ENCODE results near the gene MYADM.
"Not testable (repeated sequence)": the region's sequence is repeated elsewhere in the genome, so short reads cannot be mapped to it uniquely, and the experiment has no call there.

MYADM gene

DNA sequence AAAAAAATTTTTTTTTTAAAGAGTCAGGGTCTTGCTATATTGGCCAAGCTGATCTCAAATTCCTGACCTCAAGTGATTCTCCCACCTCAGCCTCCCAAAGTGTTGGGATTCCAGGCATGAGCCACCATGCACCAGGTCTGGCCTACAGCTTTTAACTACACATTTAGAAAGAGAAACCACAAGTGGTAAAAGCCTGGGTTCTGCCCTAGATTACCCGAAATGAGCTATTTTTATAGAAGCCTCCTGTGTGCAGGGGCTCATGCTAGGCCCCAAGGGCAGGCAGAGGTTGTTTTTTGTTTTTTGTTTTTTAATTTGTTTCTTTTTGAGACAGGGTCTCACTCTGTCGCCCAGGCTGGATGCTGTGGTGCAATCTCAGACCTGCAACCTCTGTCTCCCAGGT is 14.0 kb upstream of the MYADM start:
- no peak for DNase-seq
- TF ChIP-seq GATA1 (IDR thresholded peaks at IDR 0.05; ENCODE audit: low read depth, low read length): no peak
- TF ChIP-seq POLR2A (IDR thresholded peaks at IDR 0.05; ENCODE audit: low read length): no peak

DNA sequence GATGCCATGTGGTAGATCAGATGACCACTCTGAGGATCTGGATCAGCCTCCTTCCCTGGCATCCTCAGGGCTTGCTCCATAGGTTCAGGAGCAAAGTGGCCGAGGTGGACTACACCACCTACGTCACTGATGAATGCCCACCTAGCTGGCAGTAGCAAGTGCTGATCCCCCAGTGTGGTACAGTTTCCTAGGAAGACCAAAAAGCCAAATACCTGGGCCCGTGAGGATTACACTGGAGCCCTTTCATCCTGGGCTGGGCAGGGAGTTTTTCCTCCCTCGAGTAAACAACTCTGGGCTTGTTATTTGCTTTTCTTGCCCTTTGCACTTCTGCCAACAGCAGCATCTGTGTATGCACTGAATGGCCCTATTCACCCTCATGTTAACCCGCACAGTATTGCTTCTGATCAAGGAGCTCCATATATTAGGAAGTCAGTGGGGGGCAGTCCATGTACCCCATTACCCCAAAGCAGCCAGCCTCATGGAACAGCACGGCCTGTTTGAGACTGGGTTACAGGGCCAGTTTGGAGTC is 3.3 kb upstream of the MYADM start:
- TF ChIP-seq POLR2A (IDR thresholded peaks at IDR 0.05; ENCODE audit: low read length): no peak
- TF ChIP-seq GATA1 (IDR thresholded peaks at IDR 0.05; ENCODE audit: low read depth, low read length): no peak
- no peak for DNase-seq

DNA sequence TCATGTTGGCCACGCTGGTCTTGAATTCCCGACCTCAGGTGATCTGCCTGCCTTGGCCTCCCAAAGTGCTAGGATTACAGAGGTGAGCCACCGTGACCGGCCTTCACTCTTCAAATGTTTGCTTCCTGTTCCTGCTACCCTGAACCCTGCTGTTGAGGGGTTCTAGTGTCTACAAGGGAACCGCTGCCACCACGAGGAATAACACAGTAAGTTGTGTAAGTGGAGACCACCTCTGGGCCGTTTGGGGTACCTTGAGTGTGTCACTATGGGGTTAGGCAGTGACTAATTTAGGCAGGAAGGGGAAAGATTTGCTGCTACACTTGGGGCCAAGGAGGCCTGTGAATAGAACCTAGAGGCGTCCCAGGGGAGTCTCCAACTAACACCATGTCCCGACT is 2.2 kb upstream of the MYADM start:
- TF ChIP-seq GATA1 (IDR thresholded peaks at IDR 0.05; ENCODE audit: low read depth, low read length): no peak
- no peak for TF ChIP-seq POLR2A (IDR thresholded peaks at IDR 0.05; ENCODE audit: low read length)
- no peak for DNase-seq

DNA sequence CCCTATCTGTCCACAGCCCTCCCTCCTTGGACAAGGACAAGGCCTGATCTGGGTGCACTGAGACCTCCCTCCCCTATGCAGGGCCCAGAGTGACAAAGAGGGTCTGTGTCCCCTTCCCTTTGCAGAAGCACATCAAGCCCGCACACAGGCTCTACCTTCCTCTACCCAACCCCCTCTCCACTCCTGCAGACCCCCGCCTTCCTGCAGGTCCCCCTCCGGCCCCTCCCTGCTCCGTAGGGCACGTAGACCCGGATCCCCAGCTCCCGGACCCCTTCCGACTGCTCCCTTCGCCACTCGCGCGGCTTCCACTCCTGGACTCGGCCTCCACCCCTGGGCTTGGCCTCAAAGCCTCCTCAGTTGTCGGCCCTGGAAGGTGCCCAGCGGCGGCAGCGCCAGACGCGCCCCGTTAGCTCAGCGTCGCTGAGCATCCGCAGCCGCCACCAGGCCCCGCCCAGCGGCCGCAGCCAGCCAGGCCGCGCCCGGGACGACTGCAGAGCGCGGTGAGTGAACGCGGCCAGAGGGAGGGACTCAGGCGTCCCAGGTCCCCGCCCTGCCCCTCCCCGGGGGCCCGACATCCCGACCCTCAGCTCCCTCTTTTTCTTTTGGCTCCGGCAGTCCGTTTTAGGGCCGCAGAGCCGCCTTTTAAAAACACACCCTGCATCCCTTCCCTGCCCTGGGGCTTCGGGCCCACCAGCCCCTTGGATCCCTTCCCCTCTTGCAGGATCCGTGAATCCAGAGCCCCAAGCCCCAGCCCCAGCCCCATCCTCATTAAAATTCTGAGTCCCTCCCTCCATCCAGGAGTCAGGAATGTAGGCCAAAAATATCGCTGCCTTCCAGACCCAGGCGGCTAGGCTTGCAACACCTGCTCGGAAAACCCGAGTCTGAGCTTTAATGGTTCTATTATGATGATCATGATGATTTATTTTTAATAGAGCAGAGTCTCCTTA is 1.5 kb upstream of the MYADM start:
- TF ChIP-seq GATA1 (IDR thresholded peaks at IDR 0.05; ENCODE audit: low read depth, low read length) (no peak), POLR2A (IDR thresholded peaks at IDR 0.05; ENCODE audit: low read length) (no peak)
- DNase-seq: peak in 1 of 2 experiments; percentile 43

DNA sequence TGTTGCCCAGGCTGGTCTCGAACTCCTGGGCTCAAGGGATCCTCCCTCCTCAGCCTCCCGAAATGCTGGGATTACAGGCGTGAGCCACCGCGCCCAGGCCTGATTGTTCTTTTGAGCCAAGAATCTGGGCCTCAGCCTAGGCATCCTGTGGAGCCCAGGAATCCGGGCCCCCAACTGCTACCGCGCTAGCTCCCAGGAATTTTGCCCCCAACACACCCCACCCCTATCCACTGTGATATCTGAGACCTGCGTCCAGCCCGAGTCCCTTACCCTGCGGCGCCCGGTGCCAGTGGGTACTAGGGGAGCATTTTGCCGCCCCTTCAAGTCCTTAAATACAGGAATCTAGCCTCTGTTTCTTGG is 838 bp upstream of the MYADM start:
- DNase-seq: no peak
- TF ChIP-seq GATA1 (IDR thresholded peaks at IDR 0.05; ENCODE audit: low read depth, low read length) (no peak), POLR2A (IDR thresholded peaks at IDR 0.05; ENCODE audit: low read length) (no peak)

DNA sequence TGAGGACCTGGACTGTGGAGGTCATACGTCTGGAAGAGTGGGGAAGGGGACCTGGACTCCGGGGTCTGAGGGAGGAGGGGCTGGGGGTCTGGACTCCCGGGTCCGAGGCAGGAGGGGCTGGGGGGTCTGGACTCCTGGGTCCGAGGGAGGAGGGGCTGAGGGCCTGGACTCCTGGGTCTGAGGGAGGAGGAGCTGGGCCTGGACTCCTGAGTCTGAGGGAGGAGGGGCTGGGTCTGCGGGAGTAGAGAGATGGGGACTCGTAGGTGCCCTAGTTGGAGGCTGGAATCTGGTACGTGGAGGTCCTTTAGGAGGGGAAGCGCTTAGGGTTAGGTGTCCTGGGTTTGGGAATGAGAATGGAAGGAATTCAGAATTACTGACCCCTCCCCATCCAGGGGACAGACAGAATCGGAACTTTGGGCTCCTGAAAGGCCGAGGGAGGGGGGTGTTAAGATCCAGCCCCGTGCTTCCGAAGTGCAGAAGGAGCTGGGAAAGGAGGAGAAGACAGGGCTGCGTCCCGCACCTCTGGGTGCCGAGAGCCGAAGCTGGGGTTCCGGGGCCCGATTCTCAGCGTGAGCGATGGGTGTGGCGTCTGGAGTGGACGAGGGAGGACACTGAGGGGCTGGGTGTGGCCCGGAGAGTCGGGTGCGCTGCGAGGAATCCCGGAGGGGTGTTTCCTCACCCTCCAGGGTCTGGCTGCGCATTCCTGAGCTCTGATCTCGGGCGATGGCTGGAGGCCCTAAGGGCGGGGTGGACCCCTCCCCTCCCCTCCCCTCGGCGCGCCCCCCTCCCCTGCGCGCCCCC is 608 bp downstream of the MYADM start:
- no peak for DNase-seq
- TF ChIP-seq POLR2A (IDR thresholded peaks at IDR 0.05; ENCODE audit: low read length) (no peak), GATA1 (IDR thresholded peaks at IDR 0.05; ENCODE audit: low read depth, low read length) (no peak)

DNA sequence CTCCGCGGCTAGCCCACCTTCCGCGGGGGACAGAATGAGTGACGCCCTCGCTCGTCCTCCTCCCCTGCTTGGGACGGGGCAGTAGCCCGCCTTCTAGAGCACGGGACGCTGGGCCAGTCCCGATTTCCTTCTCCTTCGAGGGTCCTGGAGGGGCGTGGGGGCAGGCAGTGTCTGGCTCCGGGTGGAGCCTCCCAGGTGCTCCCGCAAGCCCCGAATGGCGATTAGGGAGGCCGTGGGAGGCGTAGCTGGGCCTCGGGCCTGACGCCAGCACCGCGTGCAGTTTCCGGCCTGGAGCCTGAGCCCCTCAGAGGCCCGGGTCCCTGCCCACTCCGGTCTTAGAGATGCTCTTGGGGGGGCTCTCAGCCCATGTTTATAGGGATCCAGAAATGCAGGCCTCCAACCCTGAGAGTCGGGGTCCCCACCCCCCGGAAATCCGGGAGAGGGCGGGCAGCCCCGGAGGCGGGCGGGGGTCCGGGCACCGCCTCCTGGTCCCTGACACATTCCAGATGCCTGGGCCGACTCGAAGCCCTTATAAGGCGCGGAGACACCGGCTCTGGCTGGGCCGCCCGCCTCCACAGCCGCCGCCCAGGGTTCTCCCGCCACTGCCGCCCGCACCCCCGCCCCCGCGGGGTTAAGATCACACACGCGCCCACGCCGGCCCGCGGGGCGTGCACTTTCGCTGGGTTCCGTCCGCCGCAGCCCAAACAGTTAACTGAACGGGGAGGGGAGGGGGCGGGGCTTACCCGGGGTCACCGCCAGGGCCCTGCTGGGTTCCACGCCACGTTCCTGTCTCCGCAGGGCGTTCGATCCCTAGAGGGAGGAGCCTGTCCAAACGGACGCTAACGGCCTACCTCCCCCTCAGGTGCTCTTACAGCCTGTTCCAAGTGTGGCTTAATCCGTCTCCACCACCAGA is 1.5 kb downstream of the MYADM start:
- DNase-seq: peak; percentile 78 to 80
- TF ChIP-seq POLR2A (IDR thresholded peaks at IDR 0.05; ENCODE audit: low read length) (peak; percentile 17), GATA1 (IDR thresholded peaks at IDR 0.05; ENCODE audit: low read depth, low read length) (no peak)

DNA sequence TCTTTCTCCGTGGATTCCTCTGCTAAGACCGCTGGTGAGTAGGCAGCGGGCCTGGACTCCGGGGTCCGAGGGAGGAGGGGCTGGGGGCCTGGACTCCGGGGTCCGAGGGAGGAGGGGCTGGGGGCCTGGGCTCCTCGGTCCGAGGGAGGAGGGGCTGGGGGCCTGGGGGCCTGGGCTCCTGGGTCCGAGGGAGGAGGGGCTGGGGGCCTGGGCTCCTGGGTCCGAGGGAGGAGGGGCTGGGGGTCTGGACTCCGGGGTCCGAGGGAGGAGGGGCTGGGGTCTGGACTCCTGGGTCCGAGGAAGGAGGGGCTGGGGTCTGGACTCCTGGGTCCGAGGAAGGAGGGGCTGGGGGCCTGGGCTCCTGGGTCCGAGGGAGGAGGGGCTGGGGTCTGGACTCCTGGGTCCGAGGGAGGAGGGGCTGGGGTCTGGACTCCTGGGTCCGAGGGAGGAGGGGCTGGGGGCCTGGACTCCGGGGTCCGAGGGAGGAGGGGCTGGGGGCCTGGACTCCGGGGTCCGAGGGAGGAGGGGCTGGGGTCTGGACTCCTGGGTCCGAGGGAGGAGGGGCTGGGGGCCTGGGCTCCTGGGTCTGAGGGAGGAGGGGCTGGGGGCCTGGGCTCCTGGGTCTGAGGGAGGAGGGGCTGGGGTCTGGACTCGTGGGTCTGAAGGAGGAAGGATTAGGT is 2.3 kb downstream of the MYADM start:
- not testable (repeated sequence) for DNase-seq

DNA sequence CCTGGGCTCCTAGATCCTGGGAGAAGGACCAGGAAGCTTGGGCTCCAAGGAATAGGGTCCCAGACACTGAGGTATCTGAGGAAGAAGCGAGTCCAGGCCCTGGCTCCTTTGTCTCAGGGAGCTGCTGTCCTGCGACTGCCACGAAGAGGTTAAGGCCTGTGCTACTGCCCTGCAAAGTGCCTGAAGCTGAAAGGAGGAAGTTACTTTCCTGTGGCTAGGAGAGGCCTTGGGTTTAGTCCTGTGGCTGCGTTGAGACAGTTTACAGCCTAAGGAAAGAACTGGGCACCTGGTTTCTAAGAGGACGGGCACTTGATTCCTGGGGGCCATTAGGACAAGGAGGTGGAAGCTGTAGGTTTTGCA is 2.8 kb downstream of the MYADM start:
- TF ChIP-seq POLR2A (IDR thresholded peaks at IDR 0.05; ENCODE audit: low read length): no peak
- TF ChIP-seq GATA1 (IDR thresholded peaks at IDR 0.05; ENCODE audit: low read depth, low read length): no peak
- no peak for DNase-seq

DNA sequence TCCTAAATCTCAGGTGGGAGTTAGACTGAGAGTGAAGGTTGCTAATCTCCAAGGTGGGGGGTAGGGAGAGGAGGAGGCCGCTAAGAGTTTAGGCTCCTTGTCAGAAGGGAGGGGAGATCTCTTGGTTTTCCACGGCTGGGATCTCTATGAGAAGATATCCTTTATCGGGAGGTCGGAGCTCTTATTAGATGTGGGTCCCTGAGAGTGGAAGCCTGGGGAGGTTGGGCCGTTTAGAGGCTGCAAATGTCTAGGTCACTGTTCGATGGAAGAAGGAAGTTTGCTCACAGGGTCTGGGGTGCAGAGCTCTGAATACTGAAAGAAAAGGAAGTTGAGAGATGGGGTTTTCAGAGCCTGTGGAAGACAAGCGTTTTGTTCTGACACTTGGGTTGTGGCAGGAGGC is 3.8 kb downstream of the MYADM start:
- TF ChIP-seq GATA1 (IDR thresholded peaks at IDR 0.05; ENCODE audit: low read depth, low read length) (no peak), POLR2A (IDR thresholded peaks at IDR 0.05; ENCODE audit: low read length) (no peak)
- DNase-seq: no peak

DNA sequence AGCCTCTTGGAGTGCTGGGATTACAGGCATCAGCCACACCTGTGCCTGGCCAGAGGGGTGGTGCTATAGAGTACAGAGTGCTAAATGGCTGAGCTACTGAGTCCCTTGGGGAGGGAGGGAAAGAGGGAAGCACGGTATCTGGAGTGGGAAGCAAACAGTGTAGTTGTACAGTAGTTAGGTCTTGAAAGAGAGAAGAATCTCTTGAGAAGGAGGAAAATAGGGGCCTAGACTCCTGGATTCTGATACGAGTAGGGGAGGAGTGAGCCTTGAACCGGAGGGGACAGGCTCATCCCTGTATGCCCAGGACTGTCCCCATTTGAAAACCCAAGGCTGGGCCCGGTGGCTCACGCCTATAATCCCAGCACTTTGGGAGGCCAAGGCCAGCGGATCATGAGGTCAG is 5.1 kb downstream of the MYADM start:
- TF ChIP-seq POLR2A (IDR thresholded peaks at IDR 0.05; ENCODE audit: low read length) (no peak), GATA1 (IDR thresholded peaks at IDR 0.05; ENCODE audit: low read depth, low read length) (no peak)
- no peak for DNase-seq

DNA sequence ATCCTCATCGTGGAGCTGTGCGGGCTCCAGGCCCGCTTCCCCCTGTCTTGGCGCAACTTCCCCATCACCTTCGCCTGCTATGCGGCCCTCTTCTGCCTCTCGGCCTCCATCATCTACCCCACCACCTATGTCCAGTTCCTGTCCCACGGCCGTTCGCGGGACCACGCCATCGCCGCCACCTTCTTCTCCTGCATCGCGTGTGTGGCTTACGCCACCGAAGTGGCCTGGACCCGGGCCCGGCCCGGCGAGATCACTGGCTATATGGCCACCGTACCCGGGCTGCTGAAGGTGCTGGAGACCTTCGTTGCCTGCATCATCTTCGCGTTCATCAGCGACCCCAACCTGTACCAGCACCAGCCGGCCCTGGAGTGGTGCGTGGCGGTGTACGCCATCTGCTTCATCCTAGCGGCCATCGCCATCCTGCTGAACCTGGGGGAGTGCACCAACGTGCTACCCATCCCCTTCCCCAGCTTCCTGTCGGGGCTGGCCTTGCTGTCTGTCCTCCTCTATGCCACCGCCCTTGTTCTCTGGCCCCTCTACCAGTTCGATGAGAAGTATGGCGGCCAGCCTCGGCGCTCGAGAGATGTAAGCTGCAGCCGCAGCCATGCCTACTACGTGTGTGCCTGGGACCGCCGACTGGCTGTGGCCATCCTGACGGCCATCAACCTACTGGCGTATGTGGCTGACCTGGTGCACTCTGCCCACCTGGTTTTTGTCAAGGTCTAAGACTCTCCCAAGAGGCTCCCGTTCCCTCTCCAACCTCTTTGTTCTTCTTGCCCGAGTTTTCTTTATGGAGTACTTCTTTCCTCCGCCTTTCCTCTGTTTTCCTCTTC is 6.3 kb downstream of the MYADM start:
- no peak for DNase-seq
- TF ChIP-seq GATA1 (IDR thresholded peaks at IDR 0.05; ENCODE audit: low read depth, low read length): no peak
- TF ChIP-seq POLR2A (IDR thresholded peaks at IDR 0.05; ENCODE audit: low read length): no peak
